Middle frontal gyrus (tissue), 1 donor: ENCODE data around the gene PARP6.
"Not testable (repeated sequence)": the region's sequence is repeated elsewhere in the genome, so short reads cannot be mapped to it uniquely, and the experiment has no call there.

Experiments used
- DNase-seq: peaks from one replicate; pipeline ENCODE4 v3.0.0-alpha.2; 2015; ENCODE audit warnings: low spot score; ENCODE audit errors: extremely low spot score

Gene PARP6

GRCh38 chr15:72281713-72282112 lies 9.4 kb upstream of the PARP6 start:
- no peak for DNase-seq

DNA sequence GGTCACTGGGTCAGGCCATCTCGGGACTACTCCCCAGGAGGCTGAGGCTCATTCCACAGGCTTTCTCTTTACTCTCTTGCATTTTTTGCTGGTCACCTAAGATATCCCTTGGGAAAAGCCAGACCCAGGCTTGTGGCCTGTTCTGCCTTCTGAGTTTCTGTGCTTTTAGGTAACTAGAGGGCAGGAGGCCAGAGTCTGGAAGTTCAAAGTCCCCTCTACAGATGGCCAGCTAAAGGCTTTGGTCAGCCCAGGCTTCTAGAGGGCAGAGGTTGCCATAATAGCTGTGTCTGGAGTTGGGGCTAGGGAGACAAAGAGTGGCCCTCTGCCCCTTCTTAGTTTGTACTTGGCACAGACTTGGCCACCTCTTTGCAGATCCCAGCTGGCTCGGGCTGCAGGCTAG lies 8.4 kb upstream of the PARP6 start:
- DNase-seq, result no peak

GRCh38 chr15:72278737-72279136 lies 6.4 kb upstream of the PARP6 start:
- DNase-seq, result no peak

- DNase-seq, result no peak
Measured at GRCh38 chr15:72276326-72276700, 4.0 kb upstream of the PARP6 start.

DNA sequence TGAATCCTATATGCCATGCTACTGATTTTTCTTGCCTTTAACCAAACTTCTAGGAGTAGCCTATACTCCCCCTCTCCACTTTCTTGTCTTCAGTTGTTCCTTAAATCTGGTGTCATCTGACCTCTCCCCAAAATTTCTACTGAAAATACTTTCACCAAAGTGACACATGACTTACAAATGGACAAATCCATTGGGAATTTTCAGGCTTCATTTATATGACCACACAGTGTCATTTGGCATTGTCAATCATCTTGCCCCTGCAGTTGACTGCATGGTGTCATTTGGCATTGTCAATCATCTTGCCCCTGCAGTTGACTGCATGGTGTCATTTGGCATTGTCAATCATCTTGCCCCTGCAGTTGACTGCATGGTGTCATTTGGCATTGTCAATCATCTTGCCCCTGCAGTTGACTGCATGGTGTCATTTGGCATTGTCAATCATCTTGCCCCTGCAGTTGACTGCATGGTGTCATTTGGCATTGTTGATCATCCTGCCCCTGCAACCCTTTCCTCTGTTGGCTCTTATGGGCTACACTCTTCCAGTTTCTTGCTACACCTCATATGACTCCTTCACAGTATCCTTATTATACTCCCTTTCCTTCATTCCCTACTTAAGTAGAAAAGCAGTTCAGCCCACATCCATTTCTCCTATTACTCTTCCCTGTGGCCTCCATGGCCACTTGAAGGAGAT lies 3.4 kb upstream of the PARP6 start:
- not testable (repeated sequence) for DNase-seq

- DNase-seq, result no peak
Measured at GRCh38 chr15:72272997-72273352, 621 bp upstream of the PARP6 start.

GRCh38 chr15:72271895-72272212 lies 500 bp downstream of the PARP6 start:
- DNase-seq, result no peak

- no peak for DNase-seq
Measured at GRCh38 chr15:72271221-72271620, 1.1 kb downstream of the PARP6 start.

- no peak for DNase-seq
Measured at GRCh38 chr15:72269739-72270138, 2.6 kb downstream of the PARP6 start.

- DNase-seq, result no peak
Measured at GRCh38 chr15:72265031-72265430, 7.3 kb downstream of the PARP6 start.

- no peak for DNase-seq
Measured at GRCh38 chr15:72252663-72253299, 19.6 kb downstream of the PARP6 start.

- DNase-seq, result no peak
Measured at GRCh38 chr15:72249142-72249810, 23.1 kb downstream of the PARP6 start.

- no peak for DNase-seq
Measured at GRCh38 chr15:72248514-72248913, 23.8 kb downstream of the PARP6 start.

DNA sequence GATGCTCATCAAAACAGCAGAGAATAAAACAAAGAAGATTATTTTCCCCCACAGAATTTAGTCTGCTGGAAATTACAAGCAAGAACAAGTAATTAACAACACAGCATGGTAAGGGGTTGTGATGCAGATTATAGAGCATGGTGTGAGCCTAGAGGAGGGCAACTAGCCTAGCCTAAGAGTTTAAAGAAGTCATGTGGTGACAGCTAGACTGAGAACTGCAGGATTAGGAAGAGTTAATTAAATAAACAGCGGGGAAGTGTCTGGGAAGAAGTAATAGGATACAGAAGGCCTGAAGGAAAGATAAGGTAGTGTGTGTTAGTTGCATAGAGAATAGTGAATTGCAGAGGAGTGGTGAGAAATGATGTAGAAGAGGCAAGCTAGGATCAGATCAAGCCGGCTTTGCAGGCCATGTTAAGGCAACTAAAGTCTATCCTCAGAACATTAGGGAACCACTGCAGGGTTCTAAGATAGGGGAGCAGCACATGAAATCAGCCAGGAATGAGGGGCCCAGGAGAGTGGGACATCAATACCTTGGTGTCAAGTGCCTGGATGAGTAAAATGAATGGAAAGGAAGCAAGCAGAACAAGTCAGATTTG lies 29.5 kb downstream of the PARP6 start:
- no peak for DNase-seq

DNA sequence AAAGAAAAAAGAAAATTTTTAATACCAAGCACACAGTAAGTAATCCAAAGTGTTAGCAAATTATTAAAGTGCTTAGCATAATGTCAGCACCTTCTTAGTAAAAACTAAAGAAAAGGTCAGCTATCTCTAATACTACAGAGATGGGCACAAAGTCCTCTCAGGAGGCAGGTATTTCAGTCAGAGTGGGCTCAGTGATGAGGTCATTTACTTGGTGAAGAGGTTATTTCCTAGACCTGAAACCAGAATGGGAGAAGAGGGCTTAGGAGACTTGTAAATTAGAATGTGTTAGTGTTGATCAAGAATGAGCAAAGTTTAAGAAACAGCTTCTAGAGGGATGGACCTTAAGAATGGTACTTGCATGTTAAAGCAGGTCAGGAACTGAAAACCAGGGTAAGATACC lies 32.7 kb downstream of the PARP6 start:
- DNase-seq, result no peak

- DNase-seq, result no peak
Measured at GRCh38 chr15:72238586-72238985, 33.8 kb downstream of the PARP6 start.

- DNase-seq, result no peak
Measured at GRCh38 chr15:72237853-72238224, 34.5 kb downstream of the PARP6 start.

DNA sequence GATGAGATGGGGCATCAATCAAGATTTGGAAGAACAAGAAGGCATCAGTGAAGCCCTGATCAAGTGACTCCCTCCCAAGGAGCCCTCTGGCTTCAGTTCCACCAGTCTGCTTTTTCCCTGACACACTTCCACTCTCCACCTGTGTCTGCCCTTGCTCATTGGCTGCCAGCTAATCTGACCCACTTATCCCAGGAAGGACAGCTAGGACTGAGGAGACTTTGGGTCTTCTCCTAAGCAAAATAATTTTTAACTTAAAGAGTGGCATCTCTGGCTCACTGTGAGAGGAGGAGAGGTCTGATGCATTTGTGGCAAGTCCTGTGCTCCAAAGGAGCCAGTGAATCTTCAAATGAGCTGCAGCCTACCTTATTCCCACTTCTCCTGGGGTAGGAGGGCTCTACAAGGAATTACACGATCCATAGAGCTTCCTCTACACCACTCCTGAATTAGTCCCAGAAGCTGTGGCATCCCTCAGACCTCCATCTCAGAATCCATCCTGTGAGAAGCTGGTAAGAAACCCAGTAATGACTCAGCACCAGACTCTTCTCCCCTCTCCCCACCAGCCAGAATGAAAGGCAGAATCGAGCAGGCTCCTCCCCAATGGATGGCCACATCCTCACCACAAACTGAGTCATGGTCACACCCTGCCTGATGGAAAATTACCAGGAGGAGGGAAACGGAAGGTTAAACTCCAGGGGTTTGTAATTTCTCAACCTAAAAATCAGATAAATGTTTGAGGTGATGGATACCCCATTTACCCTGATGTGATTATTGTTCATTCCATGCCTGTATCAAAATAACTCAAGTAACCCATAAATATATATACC lies 35.1 kb downstream of the PARP6 start:
- DNase-seq, result no peak

DNA sequence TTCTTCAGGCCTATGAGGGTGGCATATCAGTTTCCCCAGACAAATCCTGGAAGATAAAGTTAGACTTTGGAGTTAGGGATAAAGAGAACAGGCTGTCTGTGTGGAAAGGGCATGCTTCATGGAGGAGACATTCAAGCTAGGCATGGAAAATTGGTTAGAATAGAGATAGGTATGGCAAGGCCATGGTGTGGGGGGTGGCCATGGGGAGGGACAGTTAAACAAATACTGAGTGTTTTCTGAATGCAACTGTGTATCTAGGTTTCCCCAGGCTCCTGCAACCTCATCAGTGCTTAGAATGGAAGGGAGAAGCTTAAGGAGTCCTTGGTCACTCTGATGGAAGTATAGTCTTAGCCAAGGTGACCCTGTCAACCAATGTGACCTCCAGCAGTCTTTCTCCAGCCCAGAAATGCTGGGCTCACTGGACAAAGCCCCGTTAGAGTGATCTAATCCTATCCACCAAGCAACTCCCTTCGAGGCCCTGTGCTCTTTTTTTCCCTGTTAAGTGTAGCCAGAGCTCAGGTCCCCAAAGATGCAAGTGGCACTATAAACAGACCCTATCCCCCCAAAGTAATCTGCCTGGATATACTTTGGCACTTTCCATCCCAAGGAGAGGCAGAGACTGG lies 35.9 kb downstream of the PARP6 start:
- DNase-seq, result no peak

DNA sequence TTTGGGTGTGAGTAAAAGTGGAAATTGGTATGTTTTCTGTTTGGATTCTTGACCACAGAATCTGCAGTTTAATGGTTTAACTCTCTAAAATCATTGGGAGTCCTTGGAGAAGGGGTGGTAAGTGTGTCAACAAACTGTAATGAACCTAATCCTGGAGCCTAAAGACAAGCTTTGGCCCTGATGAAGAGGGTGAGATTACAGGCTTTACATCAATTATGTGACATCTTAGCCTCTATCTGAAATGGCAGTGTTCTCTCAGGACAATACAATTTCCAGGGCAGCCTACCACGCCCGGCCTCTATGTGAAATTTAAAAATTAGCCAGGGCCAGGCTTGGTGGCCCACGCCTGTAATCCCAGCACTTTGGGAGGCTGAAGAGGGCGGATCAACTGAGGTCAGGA lies 37.1 kb downstream of the PARP6 start:
- DNase-seq, result no peak

- DNase-seq, result no peak
Measured at GRCh38 chr15:72233769-72234168, 38.6 kb downstream of the PARP6 start.
